OCI-LY3 (cell line): ENCODE results near the gene ENTPD2.
A peak's percentile ranks its signal among the peaks of the same experiment; 100 is the strongest.

Experiments
- H2AFZ ChIP-seq: fragments of 200-600, 300-600 bp; shearing (Covaris generic); 2 replicates; pipeline ENCODE4 v1.6.0; 2014; ENCODE audit warnings: antibody characterized with exemption, low read depth, low read length
- H3K27ac ChIP-seq: fragments of 200-600, 300-600 bp; sonication (generic); 2 replicates; pipeline ENCODE4 v1.5.1; 2014; ENCODE audit warnings: mild to moderate bottlenecking, low read length, moderate library complexity, mixed read lengths
- H3K27me3 ChIP-seq: fragments of 200-600, 300-600 bp; sonication (generic); 2 replicates; pipeline ENCODE4 v1.6.1; 2014; ENCODE audit warnings: low read depth, low read length, mixed read lengths
- H3K36me3 ChIP-seq: fragments of 200-600, 300-600 bp; sonication (generic); replicated peaks from 2 replicates; pipeline ENCODE3; 2014; ENCODE audit warnings: low read depth, low read length, mixed read lengths
- H3K4me1 ChIP-seq: fragments of 300-600, 200-600 bp; sonication (generic); 2 replicates; pipeline ENCODE4 v1.6.1; 2014; ENCODE audit warnings: low read length, mixed read lengths
- H3K4me2 ChIP-seq: fragments of 200-600, 300-600 bp; sonication (generic); 2 replicates; pipeline ENCODE4 v1.6.1; 2014; ENCODE audit warnings: low read length, mixed read lengths
- H3K4me3 ChIP-seq: fragments of 300-600, 200-600 bp; sonication (generic); 2 replicates; pipeline ENCODE4 v1.5.1; 2014; ENCODE audit warnings: antibody characterized with exemption, mild to moderate bottlenecking, low read length, moderate library complexity
- H3K79me2 ChIP-seq: fragments of 300-600, 200-600 bp; shearing (Covaris generic); 2 replicates; pipeline ENCODE4 v1.6.1; 2014; ENCODE audit warnings: mild to moderate bottlenecking, low read length, mixed read lengths
- H3K9ac ChIP-seq: fragments of 300-600, 200-600 bp; shearing (Covaris generic); 2 replicates; pipeline ENCODE4 v1.6.0; 2014; ENCODE audit warnings: mild to moderate bottlenecking, low read length, moderate library complexity
- H3K9me3 ChIP-seq: fragments of 200-600, 300-600 bp; shearing (Covaris generic); 2 replicates; pipeline ENCODE4 v1.6.1; 2014; ENCODE audit warnings: low read length, mixed read lengths; ENCODE audit not compliant: insufficient read depth
- H4K20me1 ChIP-seq: fragments of 200-600, 300-600 bp; sonication (generic); 2 replicates; pipeline ENCODE4 v1.6.1; 2016; ENCODE audit warnings: low read length, mixed read lengths; ENCODE audit not compliant: insufficient read depth
- EZH2phosphoT487 ChIP-seq: fragments of 200-600 bp; shearing (Covaris generic); IDR thresholded peaks from 2 replicates; pipeline ENCODE4 v1.6.1; 2018; ENCODE audit warnings: antibody characterized with exemption, mixed run types, low read depth
- TF ChIP-seq, protein P1 (sequence below): fragments of 200-600, 300-600 bp; sonication (generic); IDR thresholded peaks from 2 replicates; pipeline ENCODE4 v1.5.1; 2014; ENCODE audit warnings: antibody characterized with exemption, low read length, low read depth

ENTPD2 gene

DNA sequence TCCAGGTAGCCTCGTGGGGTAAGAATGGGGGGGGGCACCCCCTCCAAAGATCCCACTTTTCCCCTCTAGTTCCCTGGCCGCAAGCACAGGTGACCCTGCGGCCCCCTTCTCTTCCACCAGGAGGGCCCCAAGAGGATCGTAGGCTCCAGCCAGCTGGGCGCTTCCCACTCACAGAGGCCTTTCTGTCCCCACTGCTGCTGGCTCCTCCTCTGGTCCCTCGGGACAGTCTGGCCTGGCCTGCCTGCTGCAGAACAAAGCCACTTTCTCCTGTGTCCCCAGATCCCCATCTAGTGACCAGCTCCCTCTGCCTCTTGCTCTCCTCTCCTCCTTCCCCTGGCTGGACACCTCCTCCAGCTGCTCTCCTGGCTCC is 17.0 kb upstream of the ENTPD2 start:
- Histone ChIP-seq H4K20me1 (peaks cover 24% of the 10 kb centered on the region), H3K9ac (peak overlapping the region; percentile 95), H3K9me3 (no peaks in the 10 kb centered on the region), H3K79me2 (peaks cover 15% of the 10 kb centered on the region), H3K27ac (peak overlapping the region; percentile 62), H3K4me3 (peak overlapping the region; percentile 93), H2AFZ (peak overlapping the region; percentile 64; the same call in 1 of the 2 replicates), H3K27me3 (no peaks in the 10 kb centered on the region), H3K36me3 (no peaks in the 10 kb centered on the region), H3K4me2 (peak overlapping the region; percentile 96), H3K4me1 (peaks cover 23% of the 10 kb centered on the region)
- no peak for TF ChIP-seq EZH2phosphoT487
- TF ChIP-seq, protein P1, sequence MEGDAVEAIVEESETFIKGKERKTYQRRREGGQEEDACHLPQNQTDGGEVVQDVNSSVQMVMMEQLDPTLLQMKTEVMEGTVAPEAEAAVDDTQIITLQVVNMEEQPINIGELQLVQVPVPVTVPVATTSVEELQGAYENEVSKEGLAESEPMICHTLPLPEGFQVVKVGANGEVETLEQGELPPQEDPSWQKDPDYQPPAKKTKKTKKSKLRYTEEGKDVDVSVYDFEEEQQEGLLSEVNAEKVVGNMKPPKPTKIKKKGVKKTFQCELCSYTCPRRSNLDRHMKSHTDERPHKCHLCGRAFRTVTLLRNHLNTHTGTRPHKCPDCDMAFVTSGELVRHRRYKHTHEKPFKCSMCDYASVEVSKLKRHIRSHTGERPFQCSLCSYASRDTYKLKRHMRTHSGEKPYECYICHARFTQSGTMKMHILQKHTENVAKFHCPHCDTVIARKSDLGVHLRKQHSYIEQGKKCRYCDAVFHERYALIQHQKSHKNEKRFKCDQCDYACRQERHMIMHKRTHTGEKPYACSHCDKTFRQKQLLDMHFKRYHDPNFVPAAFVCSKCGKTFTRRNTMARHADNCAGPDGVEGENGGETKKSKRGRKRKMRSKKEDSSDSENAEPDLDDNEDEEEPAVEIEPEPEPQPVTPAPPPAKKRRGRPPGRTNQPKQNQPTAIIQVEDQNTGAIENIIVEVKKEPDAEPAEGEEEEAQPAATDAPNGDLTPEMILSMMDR, result no peak

DNA sequence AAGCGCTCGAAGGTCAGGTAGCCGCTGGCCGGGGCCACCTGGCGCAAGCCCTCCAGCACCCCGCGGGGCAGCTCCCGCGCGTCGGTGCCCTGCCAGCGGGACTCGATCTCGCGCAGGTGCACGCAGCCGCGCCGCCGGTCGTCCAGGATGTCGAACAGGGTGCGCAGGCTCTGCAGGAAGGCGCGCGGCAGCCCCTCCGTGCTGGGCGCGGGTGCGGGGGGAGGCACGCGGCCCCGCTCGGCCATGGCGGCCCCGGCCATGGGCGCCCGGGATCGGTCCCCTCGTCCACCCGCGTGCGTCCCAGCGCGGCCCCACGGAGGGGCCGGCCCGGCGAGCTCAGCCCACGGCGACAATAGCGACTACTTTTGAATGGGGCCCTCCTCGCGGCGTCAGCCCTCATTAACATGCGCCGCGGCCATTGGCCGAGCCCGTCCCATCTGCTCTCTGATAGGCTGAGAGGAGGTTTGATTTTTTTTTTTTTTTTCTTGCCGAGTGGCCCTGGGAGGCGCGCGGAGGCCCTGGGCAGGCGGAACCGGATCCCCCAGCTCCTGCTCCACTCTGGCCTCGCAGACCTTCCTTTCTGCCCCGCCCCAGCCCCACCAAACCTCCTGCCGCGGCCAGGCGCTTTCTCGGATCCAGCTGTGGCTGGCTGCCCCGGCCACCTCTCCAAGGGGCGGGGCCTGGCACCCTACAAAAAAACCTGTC is 16.5 kb upstream of the ENTPD2 start, which contains the start of gene SAPCD2:
TSS of gene SAPCD2 (minus strand) at position 357 of the 705 bp plus-strand sequence. CDS start at position 260, 97 bp downstream.
- Histone ChIP-seq H3K4me1 (peaks cover 23% of the 10 kb centered on the region), H3K27ac (peak within 1 kb of the TSS; percentile 62), H3K27me3 (no peaks in the 10 kb centered on the region), H3K9ac (peak within 1 kb of the TSS; percentile 95), H4K20me1 (peaks cover 26% of the 10 kb centered on the region), H2AFZ (peak within 1 kb of the TSS; percentile 64; the same call in 1 of the 2 replicates), H3K36me3 (no peaks in the 10 kb centered on the region), H3K9me3 (no peaks in the 10 kb centered on the region), H3K4me3 (peak within 1 kb of the TSS; percentile 93), H3K4me2 (peak within 1 kb of the TSS; percentile 97), H3K79me2 (peaks cover 15% of the 10 kb centered on the region)
- no peak for TF ChIP-seq EZH2phosphoT487
- TF ChIP-seq, protein P1, result no peak

DNA sequence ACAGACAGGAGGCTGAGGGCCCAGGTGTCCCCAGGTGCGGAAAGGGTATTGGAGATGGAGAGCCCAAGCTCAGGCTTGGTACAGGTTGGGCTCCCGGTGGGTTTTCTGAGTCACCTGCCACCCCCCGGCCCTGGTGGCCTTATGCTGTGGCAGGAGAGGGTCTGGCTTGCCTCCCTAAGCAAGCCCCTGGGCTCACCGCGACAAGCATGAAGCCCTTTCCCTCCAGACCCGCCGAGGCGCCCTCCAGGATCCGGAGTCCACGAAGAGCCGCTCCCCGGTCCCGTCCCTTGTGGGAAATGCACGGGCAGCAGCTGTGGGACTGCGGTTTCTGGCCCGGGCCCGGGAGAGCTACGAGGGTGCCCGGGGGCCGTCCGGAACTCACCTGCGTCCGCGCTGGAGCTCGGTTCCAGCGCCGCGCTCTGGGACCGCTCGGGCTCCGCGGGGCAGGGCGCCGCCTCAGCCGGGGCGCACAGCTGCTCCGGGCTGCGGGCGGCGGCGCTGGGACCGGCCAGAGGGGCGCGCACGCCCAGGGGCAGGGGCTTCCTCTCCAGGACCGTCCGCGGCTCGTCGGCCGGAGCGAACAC is 15.7 kb upstream of the ENTPD2 start:
- peak overlapping the region; percentile 95 for H3K9ac ChIP-seq
- H3K4me3 ChIP-seq, result peak overlapping the region; percentile 93
- H2AFZ ChIP-seq, result no peak overlapping the region
- no peak overlapping the region for H3K27ac ChIP-seq
- peak overlapping the region; percentile 97 for H3K4me2 ChIP-seq
- TF ChIP-seq, protein P1, result no peak
- TF ChIP-seq EZH2phosphoT487, result no peak
- peaks cover 26% of the 10 kb centered on the region for H4K20me1 ChIP-seq
- H3K36me3 ChIP-seq, result no peaks in the 10 kb centered on the region
- H3K27me3 ChIP-seq, result no peaks in the 10 kb centered on the region
- peaks cover 15% of the 10 kb centered on the region for H3K79me2 ChIP-seq
- H3K9me3 ChIP-seq, result no peaks in the 10 kb centered on the region
- H3K4me1 ChIP-seq, result peaks cover 23% of the 10 kb centered on the region
